Measurements from ENCODE around the gene NPC1L1. TPM values are rescaled to one million over a fixed set of nuclear protein-coding genes. Genes with fewer than 3 reads are reported as not detected.

NPC1L1 gene
- total RNA-seq, 3 donors from 2014 or later (not counting 1 experiment from before 2014, with no cell fraction given), result 0.10 to 0.16 TPM; not detected in 1

- no peak for ATAC-seq
- no peak overlapping the region for H3K4me3 ChIP-seq (ENCODE audit: low read length)
- intact Hi-C loops (cut with micrococcal nuclease), result no loop called here
- no peaks in the 10 kb centered on the region for H3K9me3 ChIP-seq (ENCODE audit: control insufficient read depth, insufficient read depth, low read length)
- no peak for DNase-seq
- 86% methylated on average over 10 of the region's 10 CpGs for WGBS (ENCODE audit: insufficient coverage)
- H3K27me3 Mint-ChIP-seq (ENCODE audit: low read depth in 2 of 2), result peaks cover 12% of the 10 kb centered on the region in 2 donors
- no peaks in the 10 kb centered on the region for H3K27me3 ChIP-seq (ENCODE audit: control insufficient read depth, insufficient read depth, low read length)
- no peaks in the 10 kb centered on the region for H3K36me3 Mint-ChIP-seq
- no peak overlapping the region for H3K27ac Mint-ChIP-seq
- H3K27ac ChIP-seq (ENCODE audit: low read length), result no peak overlapping the region
- H3K36me3 ChIP-seq (ENCODE audit: control insufficient read depth, insufficient read depth, low read length), result no peaks in the 10 kb centered on the region
- H3K4me1 ChIP-seq (ENCODE audit: control insufficient read depth, insufficient read depth, low read length), result no peaks in the 10 kb centered on the region
- H3K4me1 Mint-ChIP-seq, result no peaks in the 10 kb centered on the region
- no peaks in the 10 kb centered on the region for H3K9me3 Mint-ChIP-seq
- H3K4me3 Mint-ChIP-seq, result no peak overlapping the region
- no peak for TF ChIP-seq CTCF (IDR thresholded peaks at IDR 0.05)
Measured at GRCh38 chr7:44515590-44516268, 25.4 kb downstream of the NPC1L1 start.

GRCh38 chr7:44512736-44513135 is 28.4 kb downstream of the NPC1L1 start:
- Histone ChIP-seq H3K27me3 (ENCODE audit: control insufficient read depth, insufficient read depth, low read length) (no peaks in the 10 kb centered on the region), H3K27ac (ENCODE audit: low read length) (no peak overlapping the region), H3K9me3 (ENCODE audit: control insufficient read depth, insufficient read depth, low read length) (no peaks in the 10 kb centered on the region), H3K36me3 (ENCODE audit: control insufficient read depth, insufficient read depth, low read length) (no peaks in the 10 kb centered on the region), H3K4me3 (ENCODE audit: low read length) (no peak overlapping the region), H3K4me1 (ENCODE audit: control insufficient read depth, insufficient read depth, low read length) (no peaks in the 10 kb centered on the region)
- DNase-seq (no peak), ATAC-seq (no peak)
- intact Hi-C loops (cut with micrococcal nuclease), result no loop called here
- peaks cover 20 to 25% of the 10 kb centered on the region in 2 donors for H3K27me3 Mint-ChIP-seq (ENCODE audit: low read depth in 2 of 2)
- no peak overlapping the region for H3K4me3 Mint-ChIP-seq
- no peaks in the 10 kb centered on the region for H3K9me3 Mint-ChIP-seq
- no peak overlapping the region for H3K27ac Mint-ChIP-seq
- H3K36me3 Mint-ChIP-seq, result no peaks in the 10 kb centered on the region
- peaks cover 0 to 5% of the 10 kb centered on the region in 2 donors for H3K4me1 Mint-ChIP-seq
- TF ChIP-seq CTCF (IDR thresholded peaks at IDR 0.05), result no peak
- WGBS (ENCODE audit: insufficient coverage), result 87% methylated on average over 7 of the region's 7 CpGs

- H3K4me1 Mint-ChIP-seq, result peaks cover 0 to 5% of the 10 kb centered on the region in 2 donors
- ATAC-seq, result no peak
- H3K9me3 ChIP-seq (ENCODE audit: control insufficient read depth, insufficient read depth, low read length), result no peaks in the 10 kb centered on the region
- 72% methylated on average over 4 of the region's 4 CpGs for WGBS (ENCODE audit: insufficient coverage)
- TF ChIP-seq CTCF (IDR thresholded peaks at IDR 0.05), result no peak
- H3K27ac Mint-ChIP-seq, result no peak overlapping the region
- no peaks in the 10 kb centered on the region for H3K36me3 Mint-ChIP-seq
- H3K9me3 Mint-ChIP-seq, result no peaks in the 10 kb centered on the region
- H3K27ac ChIP-seq (ENCODE audit: low read length), result no peak overlapping the region
- H3K4me3 Mint-ChIP-seq, result no peak overlapping the region
- no peaks in the 10 kb centered on the region for H3K27me3 ChIP-seq (ENCODE audit: control insufficient read depth, insufficient read depth, low read length)
- no peak overlapping the region for H3K4me3 ChIP-seq (ENCODE audit: low read length)
- intact Hi-C loops (cut with micrococcal nuclease), result no loop called here
- DNase-seq, result no peak
- no peaks in the 10 kb centered on the region for H3K36me3 ChIP-seq (ENCODE audit: control insufficient read depth, insufficient read depth, low read length)
- H3K4me1 ChIP-seq (ENCODE audit: control insufficient read depth, insufficient read depth, low read length), result no peaks in the 10 kb centered on the region
- peaks cover 20 to 25% of the 10 kb centered on the region in 2 donors for H3K27me3 Mint-ChIP-seq (ENCODE audit: low read depth in 2 of 2)
Measured at GRCh38 chr7:44511863-44512468, 29.2 kb downstream of the NPC1L1 start.

Measured in natural killer cell (primary cell).